Measurements from ENCODE around the gene DZANK1. TPM values are rescaled to one million over a fixed set of nuclear protein-coding genes. Genes with fewer than 3 reads are reported as not detected.
A peak's percentile ranks its signal among the peaks of the same experiment; 100 is the strongest.

The DZANK1 gene
- total RNA-seq, 3 donors from 2014 or later: 2.4 to 2.7 (median 2.6) TPM

GRCh38 chr20:18421608-18422007 is 45.2 kb downstream of the DZANK1 start:
- DNase-seq (no peak), ATAC-seq (no peak)

GRCh38 chr20:18416486-18416885 is 50.3 kb downstream of the DZANK1 start:
- Histone ChIP-seq H3K4me1 (ENCODE audit: low read depth) (no peaks in the 10 kb centered on the region), H3K4me3 (no peak overlapping the region), H3K36me3 (ENCODE audit: low read depth) (no peaks in the 10 kb centered on the region), H3K9me3 (no peaks in the 10 kb centered on the region)
- DNase-seq: no peak
- no peak for ATAC-seq
- no peak for TF ChIP-seq CTCF (IDR thresholded peaks at IDR 0.05)
- intact Hi-C loops (cut with DNase I, micrococcal nuclease): no loop called here

More at GRCh38 chr20:18421608-18422007, 45.2 kb downstream of the DZANK1 start:
- no peak overlapping the region for H3K4me3 ChIP-seq
- no peaks in the 10 kb centered on the region for H3K9me3 ChIP-seq
- intact Hi-C loops (cut with DNase I, micrococcal nuclease): no loop called here
- H3K4me1 ChIP-seq (ENCODE audit: low read depth): no peaks in the 10 kb centered on the region
- no peak for TF ChIP-seq CTCF (IDR thresholded peaks at IDR 0.05)
- no peaks in the 10 kb centered on the region for H3K36me3 ChIP-seq (ENCODE audit: low read depth)

- no peaks in the 10 kb centered on the region for H3K36me3 ChIP-seq (ENCODE audit: low read depth)
- intact Hi-C loops (cut with DNase I, micrococcal nuclease): no loop called here
- H3K9me3 ChIP-seq: no peaks in the 10 kb centered on the region
- H3K4me3 ChIP-seq: no peak overlapping the region
- TF ChIP-seq CTCF (IDR thresholded peaks at IDR 0.05): no peak
- H3K4me1 ChIP-seq (ENCODE audit: low read depth): no peaks in the 10 kb centered on the region
- peak; percentile 25 for ATAC-seq
- no peak for DNase-seq
Measured at GRCh38 chr20:18414140-18414539, 52.7 kb downstream of the DZANK1 start.

- Histone ChIP-seq H3K9me3 (no peaks in the 10 kb centered on the region), H3K36me3 (ENCODE audit: low read depth) (no peaks in the 10 kb centered on the region), H3K4me1 (ENCODE audit: low read depth) (no peaks in the 10 kb centered on the region), H3K4me3 (no peak overlapping the region)
- DNase-seq (no peak), ATAC-seq (no peak)
- intact Hi-C loops (cut with DNase I, micrococcal nuclease): no loop called here
- TF ChIP-seq CTCF (IDR thresholded peaks at IDR 0.05): no peak
Measured at GRCh38 chr20:18412221-18412901, 54.5 kb downstream of the DZANK1 start.

GRCh38 chr20:18405826-18406225 is 61.0 kb downstream of the DZANK1 start:
- Histone ChIP-seq H3K9me3 (no peaks in the 10 kb centered on the region), H3K4me1 (ENCODE audit: low read depth) (no peaks in the 10 kb centered on the region), H3K4me3 (no peak overlapping the region), H3K36me3 (ENCODE audit: low read depth) (no peaks in the 10 kb centered on the region)
- no peak for TF ChIP-seq CTCF (IDR thresholded peaks at IDR 0.05)
- intact Hi-C loops (cut with DNase I, micrococcal nuclease): no loop called here
- no peak for ATAC-seq
- no peak for DNase-seq

- no peak for TF ChIP-seq CTCF (IDR thresholded peaks at IDR 0.05)
Measured at GRCh38 chr20:18404172-18404571, 62.7 kb downstream of the DZANK1 start.

More at GRCh38 chr20:18404172-18404571, 62.7 kb downstream of the DZANK1 start:
- intact Hi-C loops (cut with DNase I, micrococcal nuclease): no loop called here
- Histone ChIP-seq H3K36me3 (ENCODE audit: low read depth) (no peaks in the 10 kb centered on the region), H3K4me3 (no peak overlapping the region), H3K9me3 (no peaks in the 10 kb centered on the region), H3K4me1 (ENCODE audit: low read depth) (no peaks in the 10 kb centered on the region)
- DNase-seq: no peak
- no peak for ATAC-seq

Measured in mucosa of descending colon (tissue), 3 donors.